GM13977 (cell line): ENCODE results near the gene SYNE1.

Source experiments
- DNase-seq: peaks from one replicate; pipeline ENCODE4 v3.0.0; 2012; ENCODE audit warnings: low spot score
- CTCF ChIP-seq: IDR thresholded peaks from 2 replicates; pipeline ENCODE4 v1.5.1; 2012; ENCODE audit warnings: mild to moderate bottlenecking, control low read depth; ENCODE audit not compliant: insufficient read depth; ENCODE audit errors: extremely low read depth, missing control alignments
- in situ Hi-C: fragments of 300-500 bp; cut with MboI; formaldehyde crosslinking; loops from one replicate; pipeline ENCODE4 v1.12.0; 2022; ENCODE audit warnings: low sequenced_read_pairs, low pct_unique_long_range_greater_than_20kb, mixed read lengths, inconsistent platforms; ENCODE audit not compliant: unreplicated experiment

Gene SYNE1

GRCh38 chr6:152071843-152072242 lies 565.3 kb downstream of the SYNE1 start:
- no peak for TF ChIP-seq CTCF
- in situ Hi-C loops = no loop called here
- no peak for DNase-seq
